Measurements from ENCODE around the gene FBP1.
A peak's percentile ranks its signal among the peaks of the same experiment; 100 is the strongest.
"Not testable (repeated sequence)": the region's sequence is repeated elsewhere in the genome, so short reads cannot be mapped to it uniquely, and the experiment has no call there.

The FBP1 gene

GRCh38 chr9:94612071-94612470 lies 27.2 kb downstream of the FBP1 start:
- no peak for DNase-seq

GRCh38 chr9:94611638-94612068 lies 27.7 kb downstream of the FBP1 start:
- no peak for DNase-seq

GRCh38 chr9:94610181-94610606 lies 29.1 kb downstream of the FBP1 start:
- no peak for DNase-seq

- DNase-seq, result no peak
These were observed 32.0 kb downstream of the FBP1 start for GRCh38 chr9:94607423-94607691.

GRCh38 chr9:94606646-94607422 lies 32.5 kb downstream of the FBP1 start:
- DNase-seq, result no peak

GRCh38 chr9:94603259-94604160 lies 35.8 kb downstream of the FBP1 start:
- peak; percentile 75 for DNase-seq

GRCh38 chr9:94602666-94603065 lies 36.7 kb downstream of the FBP1 start:
- no peak for DNase-seq

GRCh38 chr9:94600715-94601114 lies 38.6 kb downstream of the FBP1 start:
- DNase-seq, result no peak

GRCh38 chr9:94600258-94600657 lies 39.1 kb downstream of the FBP1 start:
- no peak for DNase-seq

- DNase-seq, result no peak
These were observed 40.2 kb downstream of the FBP1 start for GRCh38 chr9:94599102-94599501.

- no peak for DNase-seq
These were observed 45.6 kb downstream of the FBP1 start, which contains the start of gene FBP2 for GRCh38 chr9:94593459-94594345. Gene FBP2 (minus strand): TSS chr9:94593824. CDS start chr9:94593726, 98 bp downstream.

- not testable (repeated sequence) for DNase-seq
These were observed 46.6 kb downstream of the FBP1 start for GRCh38 chr9:94592683-94593082.

GRCh38 chr9:94591876-94592275 lies 47.4 kb downstream of the FBP1 start:
- no peak for DNase-seq

- DNase-seq, result not testable (repeated sequence)
These were observed 48.2 kb downstream of the FBP1 start for GRCh38 chr9:94591046-94591545.

GRCh38 chr9:94588681-94589080 lies 50.6 kb downstream of the FBP1 start:
- no peak for DNase-seq

GRCh38 chr9:94586814-94587213 lies 52.5 kb downstream of the FBP1 start:
- DNase-seq, result peak; percentile 12

GRCh38 chr9:94586316-94586715 lies 53.0 kb downstream of the FBP1 start:
- DNase-seq, result no peak

GRCh38 chr9:94584555-94584954 lies 54.8 kb downstream of the FBP1 start:
- no peak for DNase-seq

GRCh38 chr9:94581728-94582127 lies 57.6 kb downstream of the FBP1 start:
- no peak for DNase-seq

- DNase-seq, result no peak
These were observed 61.7 kb downstream of the FBP1 start for GRCh38 chr9:94577571-94577970.

- DNase-seq, result no peak
These were observed 62.3 kb downstream of the FBP1 start for GRCh38 chr9:94577036-94577435.

- no peak for DNase-seq
These were observed 63.2 kb downstream of the FBP1 start for GRCh38 chr9:94576131-94576530.

All from EL (cell line).